ENCODE results near the gene RPL39.
A peak's percentile ranks its signal among the peaks of the same experiment; 100 is the strongest.
"Not testable (repeated sequence)": the region's sequence is repeated elsewhere in the genome, so short reads cannot be mapped to it uniquely, and the experiment has no call there.

RPL39 gene

GRCh38 chrX:119762718-119763117, 28.7 kb downstream of the RPL39 start:
- no peak for DNase-seq

DNA sequence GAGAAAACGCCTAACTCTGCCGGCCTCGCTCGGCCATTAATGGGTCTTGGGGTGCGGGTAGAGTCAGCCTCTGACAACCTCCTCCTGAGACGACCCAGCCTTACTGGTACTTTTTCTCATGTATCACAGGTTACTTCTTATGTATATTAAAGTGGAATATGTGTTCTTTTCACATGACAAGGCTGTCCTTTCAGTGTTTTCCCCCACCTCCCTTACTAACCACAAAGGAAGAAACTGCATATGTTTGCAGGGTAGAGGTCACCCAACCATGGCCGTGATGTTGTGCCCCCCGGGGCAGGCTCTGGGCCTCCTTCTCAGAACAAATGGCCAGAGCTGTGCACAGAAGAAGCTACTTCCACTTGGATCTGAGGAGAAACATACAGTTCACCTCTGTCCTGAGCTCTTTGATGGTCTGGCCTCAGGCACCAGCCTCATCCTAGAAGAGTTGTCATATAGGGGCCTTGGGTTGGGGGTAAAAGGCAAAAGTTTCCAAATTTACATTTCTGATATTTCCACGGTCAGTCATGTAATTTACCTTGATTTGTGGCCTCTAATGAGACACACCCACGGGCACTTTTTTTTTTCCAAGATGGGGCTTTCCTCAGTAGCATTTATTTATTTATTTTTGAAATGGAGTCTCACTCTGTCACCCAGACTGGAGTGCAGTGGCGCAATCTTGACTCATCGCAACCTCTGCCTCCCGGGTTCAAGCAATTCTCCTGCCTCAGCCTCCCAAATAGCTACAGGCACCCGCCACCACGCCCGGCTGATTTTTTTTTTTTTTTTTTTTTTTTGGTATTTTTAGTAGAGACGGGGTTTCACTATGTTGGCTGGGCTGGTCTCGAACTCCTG, 31.2 kb downstream of the RPL39 start:
- DNase-seq = no peak

GRCh38 chrX:119759248-119759766, 32.1 kb downstream of the RPL39 start:
- no peak for DNase-seq

GRCh38 chrX:119758731-119759247, 32.6 kb downstream of the RPL39 start:
- peak; percentile 33 for DNase-seq

DNA sequence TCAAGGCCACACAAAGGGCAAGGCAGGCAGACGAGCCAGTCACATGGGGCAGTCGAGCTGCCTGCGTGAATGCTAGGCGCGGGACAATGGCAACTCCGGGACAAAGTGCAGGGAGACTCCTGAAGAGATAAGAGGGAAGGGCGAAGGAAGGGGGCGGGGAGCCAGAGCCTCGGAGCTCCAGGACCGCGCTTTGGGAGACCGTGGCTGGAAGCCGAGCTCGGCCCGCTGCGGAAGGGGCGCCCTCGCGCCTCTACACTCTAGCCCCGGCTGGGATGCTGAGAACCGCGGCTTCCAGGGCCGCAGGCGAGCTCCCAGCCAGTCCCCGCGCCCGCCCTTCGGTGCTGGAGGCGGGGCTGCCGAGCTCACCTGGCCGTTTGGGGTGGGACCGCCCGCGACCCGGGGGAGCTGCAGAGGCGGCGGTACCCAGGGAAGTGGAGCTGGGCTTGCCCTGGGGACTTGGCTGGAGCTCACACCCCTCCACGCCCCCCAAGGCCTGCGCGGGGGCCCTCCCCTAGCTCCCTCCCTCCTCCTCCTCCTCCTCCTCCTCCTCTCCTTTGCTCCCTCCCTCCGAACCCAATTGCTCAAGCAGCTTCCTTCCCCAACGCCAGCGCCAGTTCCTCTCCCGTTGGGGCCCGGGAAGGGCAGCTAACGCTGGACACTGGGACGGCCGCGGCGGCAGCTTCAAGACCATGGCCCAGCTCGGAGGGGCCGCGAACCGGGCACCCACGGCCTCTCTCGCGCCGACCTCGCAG, 33.3 kb downstream of the RPL39 start, which contains the start of gene SOWAHD:
SOWAHD (plus strand) TSS at position 610 of the 752 bp plus-strand sequence; CDS start at position 690, 80 bp downstream.
- DNase-seq = no peak

DNA sequence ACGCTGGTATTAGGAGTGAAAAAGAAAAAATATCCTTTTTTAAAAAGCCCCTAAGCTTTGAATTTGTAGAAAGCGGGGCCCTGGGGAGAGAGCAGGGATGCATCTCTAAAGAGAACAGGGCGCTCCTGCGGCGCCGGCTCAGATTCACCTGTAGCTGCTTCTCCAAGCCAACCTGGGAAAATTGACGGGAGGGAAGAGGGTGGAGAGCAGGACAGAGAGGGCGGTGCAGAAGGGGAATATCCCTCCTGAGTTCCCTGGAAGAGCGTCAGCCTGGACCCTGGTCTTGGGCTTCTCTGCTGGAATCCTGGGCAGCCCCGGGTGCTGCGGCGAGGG, 33.8 kb downstream of the RPL39 start:
- DNase-seq = no peak

DNA sequence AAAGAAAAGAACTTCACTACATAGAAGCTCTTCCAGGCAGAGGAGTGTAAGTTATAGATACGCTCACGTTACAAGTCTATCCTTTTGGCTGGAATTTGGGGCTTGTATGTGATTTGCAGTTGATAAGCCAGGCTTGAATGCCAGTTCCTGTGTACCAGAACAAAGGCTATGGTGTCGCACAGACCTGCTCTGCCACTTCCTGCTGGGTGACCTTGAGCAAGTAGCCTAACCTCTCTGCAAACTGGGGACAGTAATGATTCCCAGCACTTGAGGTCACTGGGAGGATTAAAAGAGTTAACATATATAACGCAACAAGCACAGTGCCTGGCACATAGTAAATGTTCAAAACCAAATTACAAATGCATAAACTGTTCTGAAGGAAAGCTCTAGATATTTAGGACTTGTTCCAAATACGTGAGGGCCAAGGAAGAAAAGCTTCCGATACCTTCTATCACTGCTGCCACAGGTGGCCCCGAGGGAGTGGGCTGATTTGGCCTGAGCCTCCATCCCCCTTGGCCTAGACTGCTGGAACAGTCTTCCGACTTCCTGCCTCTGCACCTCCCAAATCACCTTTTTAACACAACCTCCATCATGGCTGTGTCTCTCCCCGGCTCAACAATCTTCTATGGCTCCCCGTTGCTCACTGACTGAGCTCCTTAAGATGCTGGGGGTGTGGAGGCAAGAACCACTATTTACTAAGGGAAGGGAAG, 34.3 kb downstream of the RPL39 start:
- DNase-seq = no peak

- DNase-seq = no peak
Measured at GRCh38 chrX:119755981-119756533, 35.4 kb downstream of the RPL39 start.

- peak; percentile 74 for DNase-seq
Measured at GRCh38 chrX:119753639-119754257, 37.7 kb downstream of the RPL39 start.

- no peak for DNase-seq
Measured at GRCh38 chrX:119753001-119753400, 38.4 kb downstream of the RPL39 start.

DNA sequence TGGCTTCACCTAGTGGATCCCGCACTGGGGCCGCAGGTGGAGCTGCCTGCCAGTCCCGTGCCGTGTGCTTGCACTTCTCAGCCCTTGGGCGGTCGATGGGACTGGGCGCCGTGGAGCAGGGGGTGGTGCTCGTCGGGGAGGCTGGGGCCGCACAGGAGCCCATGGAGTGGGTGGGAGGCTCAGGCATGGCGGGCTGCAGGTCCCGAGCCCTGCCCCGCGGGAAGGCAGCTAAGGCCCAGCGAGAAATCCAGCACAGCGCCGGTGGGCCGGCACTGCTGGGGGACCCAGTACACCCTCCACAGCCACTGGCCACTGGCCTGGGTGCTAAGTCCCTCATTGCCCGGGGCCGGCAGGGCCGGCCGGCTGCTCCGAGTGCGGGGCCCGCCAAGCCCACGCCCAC, 40.7 kb downstream of the RPL39 start:
- DNase-seq = not testable (repeated sequence)

- not testable (repeated sequence) for DNase-seq
Measured at GRCh38 chrX:119750131-119750530, 41.3 kb downstream of the RPL39 start.

DNA sequence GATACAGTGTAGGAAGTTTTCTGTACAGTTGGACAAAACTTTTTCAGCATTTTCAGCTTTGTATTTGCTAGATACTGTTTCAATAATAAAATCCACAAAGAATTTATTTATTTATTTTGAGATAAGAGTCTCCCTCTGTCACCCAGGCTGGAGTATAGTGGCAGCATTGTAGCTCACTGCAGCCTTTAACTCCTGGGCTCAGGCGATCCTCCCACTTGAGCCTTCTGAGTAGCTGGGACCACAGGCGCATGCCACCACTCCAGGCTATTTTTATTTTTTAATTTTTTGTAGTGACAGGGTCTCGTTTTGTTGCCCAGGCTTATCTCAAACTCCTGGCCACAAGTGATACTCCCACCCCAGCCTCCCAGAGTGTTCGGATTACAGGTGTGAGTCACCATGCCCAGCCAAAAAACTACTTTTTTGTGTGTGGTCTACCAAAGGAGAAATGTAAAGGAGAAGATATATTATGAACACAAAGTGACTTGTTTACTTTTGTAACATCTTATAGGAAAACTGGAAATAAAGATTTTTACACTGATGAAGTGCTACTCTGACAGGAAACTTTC, 46.1 kb downstream of the RPL39 start:
- no peak for DNase-seq

- no peak for DNase-seq
Measured at GRCh38 chrX:119738742-119739141, 52.7 kb downstream of the RPL39 start.

Measured in NCI-H748 treated with DMSO at 0.1 percent for 48 hours (cell line).